ENCODE measurements around the gene DLX3. TPM values are rescaled to one million over a fixed set of nuclear protein-coding genes. Genes with fewer than 3 reads are reported as not detected.
A peak's percentile ranks its signal among the peaks of the same experiment; 100 is the strongest.

DLX3 gene
- total RNA-seq, 2 donors from 2014 or later: 0.58 to 1.4 TPM

GRCh38 chr17:49990921-49991320 lies 4.1 kb downstream of the DLX3 start:
- Histone ChIP-seq H3K27me3 (ENCODE audit: control insufficient read depth, insufficient read depth, low read length, poor library complexity, severe bottlenecking) (peaks cover 100% of the 10 kb centered on the region), H3K36me3 (ENCODE audit: control insufficient read depth, insufficient read depth, low read length) (no peaks in the 10 kb centered on the region), H3K9ac (ENCODE audit: extremely low read depth, low read length, poor library complexity, severe bottlenecking) (no peak overlapping the region), H3K4me1 (ENCODE audit: control insufficient read depth, insufficient read depth, low read length) (no peaks in the 10 kb centered on the region), H3K4me3 (ENCODE audit: low read length) (no peak overlapping the region), H3K27ac (ENCODE audit: low read depth, low read length) (no peak overlapping the region), H3K9me3 (ENCODE audit: control insufficient read depth, low read length) (peaks cover 6% of the 10 kb centered on the region)
- Mint-ChIP-seq H3K27me3 (ENCODE audit: insufficient read depth) (peaks cover 97% of the 10 kb centered on the region), H3K4me3 (no peak overlapping the region), H3K4me1 (peaks cover 8% of the 10 kb centered on the region), H3K36me3 (ENCODE audit: low read depth) (no peaks in the 10 kb centered on the region), H3K27ac (no peak overlapping the region), H3K9me3 (peaks cover 1% of the 10 kb centered on the region)
- DNase-seq: no peak
- 75 to 89% methylated on average over 2 to 8 of the region's 8 CpGs for WGBS, 2 experiments (ENCODE audit: insufficient coverage in 1 of 2, insufficient read length in 1 of 2)
- TF ChIP-seq CTCF (conservative IDR thresholded peaks at IDR 0.05): no peak

- H3K27ac ChIP-seq (ENCODE audit: low read depth, low read length): no peak overlapping the region
- Mint-ChIP-seq H3K4me1 (peaks cover 8% of the 10 kb centered on the region), H3K27ac (no peak overlapping the region), H3K27me3 (ENCODE audit: insufficient read depth) (peaks cover 97% of the 10 kb centered on the region), H3K36me3 (ENCODE audit: low read depth) (no peaks in the 10 kb centered on the region), H3K9me3 (peaks cover 1% of the 10 kb centered on the region), H3K4me3 (no peak overlapping the region)
- H3K36me3 ChIP-seq (ENCODE audit: control insufficient read depth, insufficient read depth, low read length): no peaks in the 10 kb centered on the region
- peaks cover 6% of the 10 kb centered on the region for H3K9me3 ChIP-seq (ENCODE audit: control insufficient read depth, low read length)
- peaks cover 96% of the 10 kb centered on the region for H3K27me3 ChIP-seq (ENCODE audit: control insufficient read depth, insufficient read depth, low read length, poor library complexity, severe bottlenecking)
- TF ChIP-seq CTCF (conservative IDR thresholded peaks at IDR 0.05): no peak
- H3K4me1 ChIP-seq (ENCODE audit: control insufficient read depth, insufficient read depth, low read length): no peaks in the 10 kb centered on the region
- H3K9ac ChIP-seq (ENCODE audit: extremely low read depth, low read length, poor library complexity, severe bottlenecking): no peak overlapping the region
- DNase-seq: peak; percentile 44
- WGBS, 2 experiments (ENCODE audit: insufficient coverage in 1 of 2, insufficient read length in 1 of 2): 82% methylated on average over 3 of the region's 3 CpGs; no CpG with 5 or more reads in 1 of the 2 experiments
- H3K4me3 ChIP-seq (ENCODE audit: low read length): no peak overlapping the region
Observed at GRCh38 chr17:49990331-49990730, 4.7 kb downstream of the DLX3 start.

GRCh38 chr17:49989518-49989880 lies 5.5 kb downstream of the DLX3 start:
- peaks cover 92% of the 10 kb centered on the region for H3K27me3 Mint-ChIP-seq (ENCODE audit: insufficient read depth)

More at GRCh38 chr17:49989518-49989880, 5.5 kb downstream of the DLX3 start:
- Mint-ChIP-seq H3K27ac (no peak overlapping the region), H3K36me3 (ENCODE audit: low read depth) (no peaks in the 10 kb centered on the region), H3K9me3 (peaks cover 1% of the 10 kb centered on the region), H3K4me3 (no peak overlapping the region), H3K4me1 (peaks cover 8% of the 10 kb centered on the region)
- TF ChIP-seq CTCF (conservative IDR thresholded peaks at IDR 0.05): no peak
- Histone ChIP-seq H3K36me3 (ENCODE audit: control insufficient read depth, insufficient read depth, low read length) (no peaks in the 10 kb centered on the region), H3K27ac (ENCODE audit: low read depth, low read length) (no peak overlapping the region), H3K27me3 (ENCODE audit: control insufficient read depth, insufficient read depth, low read length, poor library complexity, severe bottlenecking) (peaks cover 88% of the 10 kb centered on the region), H3K4me3 (ENCODE audit: low read length) (no peak overlapping the region), H3K9ac (ENCODE audit: extremely low read depth, low read length, poor library complexity, severe bottlenecking) (no peak overlapping the region), H3K4me1 (ENCODE audit: control insufficient read depth, insufficient read depth, low read length) (no peaks in the 10 kb centered on the region), H3K9me3 (ENCODE audit: control insufficient read depth, low read length) (peaks cover 5% of the 10 kb centered on the region)
- 77 to 78% methylated on average over 3 to 4 of the region's 4 CpGs for WGBS, 2 experiments (ENCODE audit: insufficient coverage in 1 of 2, insufficient read length in 1 of 2)
- peak; percentile 54 for DNase-seq
